SU-DHL-6 (cell line): ENCODE results near the gene EFNA5.

Experiments used
- H2AFZ ChIP-seq: fragments of 200-600 bp; sonication (generic); 2 replicates; pipeline ENCODE4 v1.6.1; 2014; ENCODE audit warnings: low read depth, mild to moderate bottlenecking, moderate library complexity, mixed read lengths, antibody characterized with exemption, low read length; ENCODE audit not compliant: severe bottlenecking
- H3F3A ChIP-seq: fragments of 200-600 bp; shearing (Covaris generic); 2 replicates; pipeline ENCODE4 v1.6.0; 2016; ENCODE audit warnings: antibody characterized with exemption, mild to moderate bottlenecking; ENCODE audit not compliant: insufficient read depth
- H3K27ac ChIP-seq: fragments of 200-600 bp; sonication (generic); 2 replicates; pipeline ENCODE4 v1.5.1; 2016; ENCODE audit warnings: low read depth, mild to moderate bottlenecking, low read length, moderate library complexity, mixed read lengths
- H3K27me3 ChIP-seq: fragments of 200-600 bp; sonication (generic), shearing (Covaris generic); 2 replicates; pipeline ENCODE4 v1.6.0; 2014; ENCODE audit warnings: mild to moderate bottlenecking, low read length
- H3K36me3 ChIP-seq: fragments of 200-600 bp; sonication (generic); 2 replicates; pipeline ENCODE4 v1.6.1; 2014; ENCODE audit warnings: mild to moderate bottlenecking, low read length, mixed read lengths
- H3K4me2 ChIP-seq: fragments of 300-600, 200-600 bp; shearing (Covaris generic), sonication (generic); 2 replicates; pipeline ENCODE4 v1.6.0; 2014; ENCODE audit warnings: low read length, low read depth, mild to moderate bottlenecking; ENCODE audit not compliant: poor library complexity, severe bottlenecking
- H3K4me3 ChIP-seq: fragments of 200-600 bp; sonication (generic); 2 replicates; pipeline ENCODE4 v1.5.1; 2014; ENCODE audit warnings: antibody characterized with exemption, low read length, mild to moderate bottlenecking, mixed read lengths; ENCODE audit not compliant: insufficient read depth, poor library complexity, severe bottlenecking
- H3K79me2 ChIP-seq: fragments of 200-600 bp; sonication (generic); 2 replicates; pipeline ENCODE4 v1.6.1; 2014; ENCODE audit warnings: mild to moderate bottlenecking, low read length, moderate library complexity; ENCODE audit not compliant: insufficient read depth
- H3K9ac ChIP-seq: fragments of 200-600 bp; sonication (generic); 2 replicates; pipeline ENCODE4 v1.7.0; 2014; ENCODE audit warnings: mild to moderate bottlenecking, low read length
- H3K9me2 ChIP-seq: fragments of 200-600 bp; sonication (generic); replicated peaks from 2 replicates; pipeline ENCODE4 v1.6.1; 2014; ENCODE audit warnings: low read length; ENCODE audit not compliant: insufficient read depth
- H3K9me3 ChIP-seq: fragments of 200-600 bp; sonication (generic); 2 replicates; pipeline ENCODE4 v1.6.1; 2014; ENCODE audit warnings: low read length, mixed read lengths; ENCODE audit not compliant: insufficient read depth
- H4K20me1 ChIP-seq: fragments of 200-600 bp; sonication (generic); 2 replicates; pipeline ENCODE4 v1.6.1; 2014; ENCODE audit warnings: low read depth, mild to moderate bottlenecking, antibody characterized with exemption, low read length, moderate library complexity, mixed read lengths
- CTCF ChIP-seq: fragments of 200-600 bp; sonication (generic); IDR thresholded peaks from one replicate; pipeline ENCODE4 v1.5.1; 2017; ENCODE audit warnings: antibody characterized with exemption, mild to moderate bottlenecking, low read length, moderate library complexity; ENCODE audit not compliant: insufficient read depth, poor library complexity, severe bottlenecking
- EZH2phosphoT487 ChIP-seq: fragments of 200-600 bp; sonication (generic), shearing (Covaris generic); conservative IDR thresholded peaks from 2 replicates; pipeline ENCODE4 v1.6.1; 2018; ENCODE audit warnings: mild to moderate bottlenecking, antibody characterized with exemption, low read length, moderate library complexity, mixed read lengths

EFNA5 gene

GRCh38 chr5:107384256-107384655 lies 286.5 kb downstream of the EFNA5 start:
- H3K79me2 ChIP-seq = no peaks in the 10 kb centered on the region
- no peaks in the 10 kb centered on the region for H3K27me3 ChIP-seq
- TF ChIP-seq EZH2phosphoT487 (no peak), CTCF (no peak)
- H3K9me2 ChIP-seq = no peaks in the 10 kb centered on the region
- no peak overlapping the region for H3K4me2 ChIP-seq
- no peaks in the 10 kb centered on the region for H3K36me3 ChIP-seq
- peaks cover 1% of the 10 kb centered on the region for H3F3A ChIP-seq
- no peak overlapping the region for H3K4me3 ChIP-seq
- H3K9ac ChIP-seq = no peak overlapping the region
- no peaks in the 10 kb centered on the region for H4K20me1 ChIP-seq
- H2AFZ ChIP-seq = no peak overlapping the region
- no peaks in the 10 kb centered on the region for H3K9me3 ChIP-seq
- H3K27ac ChIP-seq = no peak overlapping the region

- H3K9me3 ChIP-seq = no peaks in the 10 kb centered on the region
- H3K36me3 ChIP-seq = no peaks in the 10 kb centered on the region
- TF ChIP-seq CTCF (no peak), EZH2phosphoT487 (no peak)
- H2AFZ ChIP-seq = no peak overlapping the region
- no peaks in the 10 kb centered on the region for H3K79me2 ChIP-seq
- no peak overlapping the region for H3K4me3 ChIP-seq
- H4K20me1 ChIP-seq = no peaks in the 10 kb centered on the region
- H3F3A ChIP-seq = no peaks in the 10 kb centered on the region
- no peaks in the 10 kb centered on the region for H3K27me3 ChIP-seq
- H3K27ac ChIP-seq = no peak overlapping the region
- H3K9me2 ChIP-seq = no peaks in the 10 kb centered on the region
- no peak overlapping the region for H3K9ac ChIP-seq
- H3K4me2 ChIP-seq = no peak overlapping the region
These were observed 287.3 kb downstream of the EFNA5 start for GRCh38 chr5:107383414-107383813.

GRCh38 chr5:107381189-107381856 lies 289.4 kb downstream of the EFNA5 start:
- H3K9me2 ChIP-seq = no peaks in the 10 kb centered on the region
- H3K36me3 ChIP-seq = no peaks in the 10 kb centered on the region
- no peak overlapping the region for H3K9ac ChIP-seq
- H4K20me1 ChIP-seq = no peaks in the 10 kb centered on the region
- TF ChIP-seq EZH2phosphoT487 (no peak), CTCF (no peak)
- no peaks in the 10 kb centered on the region for H3K79me2 ChIP-seq
- no peak overlapping the region for H3K27ac ChIP-seq
- no peaks in the 10 kb centered on the region for H3K9me3 ChIP-seq
- no peaks in the 10 kb centered on the region for H3K27me3 ChIP-seq
- H3K4me3 ChIP-seq = no peak overlapping the region
- no peak overlapping the region for H2AFZ ChIP-seq
- no peaks in the 10 kb centered on the region for H3F3A ChIP-seq
- no peak overlapping the region for H3K4me2 ChIP-seq
